HepG2 (cell line): Measurements from ENCODE around the gene CYB5R2. TPM values are rescaled to one million over a fixed set of nuclear protein-coding genes. Genes with fewer than 3 reads are reported as not detected.

Source experiments
- ATAC-seq: fragments of 200-7000 bp; cut with Tn5 transposase; 3 replicates; pipeline ENCODE4 v1.9.1; 2020; ENCODE audit warnings: mild to moderate bottlenecking, moderate library complexity
- BruUV-seq: library from RNA; stranded (reverse); fragments of 400-500 nt; replicated peaks from 2 replicates; lab custom pipeline; 2021; lab: Mats Ljungman, UMichigan
- CTCF ChIA-PET: fragments of 300-600 bp; formaldehyde crosslinking; extraction: SDS; loops from one replicate; lab custom pipeline; 2021; ENCODE audit warnings: low total read pairs, inconsistent platforms, low intra/inter-chr PET ratio; lab: Yijun Ruan, JAX
- POLR2A ChIA-PET: fragments of 350-600 bp; sonication (Branson Sonifier 250); formaldehyde crosslinking; loops from one replicate; lab custom pipeline; 2020; ENCODE audit warnings: antibody characterized with exemption, inconsistent platforms; lab: Yijun Ruan, JAX
- DNase-seq: peaks from one replicate; pipeline ENCODE4 v3.0.0-alpha.2; 2015; ENCODE audit warnings: low spot score
- FAIRE-seq: peaks from 3 replicates; lab custom pipeline; 2011; peaks lifted over from hg19 to GRCh38; lab: Jason Lieb, UNC
- H2AFZ ChIP-seq: one replicate; pipeline ENCODE4 v1.6.1; 2011; ENCODE audit warnings: low read length, inconsistent platforms
- H3K27ac ChIP-seq: fragments of 300-600 bp; 3 replicates; pipeline ENCODE4 v1.8.0; 2011; ENCODE audit warnings: mixed run types, mild to moderate bottlenecking, mixed read lengths, low read length, inconsistent platforms; ENCODE audit not compliant: insufficient read depth; ENCODE audit errors: extremely low read length
- H3K27me3 ChIP-seq, 2 experiments: fragments of 200-600 bp in 1 of 2; 2 replicates in 1 of 2; 3 replicates in 1 of 2; pipeline versions ENCODE4 v1.6.0 to v1.8.0; 2011; ENCODE audit warnings: low read length in 2 of 2, mild to moderate bottlenecking in 2 of 2, moderate library complexity in 2 of 2, inconsistent platforms in 1 of 2; ENCODE audit not compliant: insufficient read depth in 2 of 2, control insufficient read depth in 1 of 2
- H3K36me3 ChIP-seq, 2 experiments: fragments of 200-600 bp in 1 of 2; replicated peaks in 1 of 2; 2 replicates in 1 of 2; 3 replicates in 1 of 2; pipeline versions ENCODE4 v1.5.1 to v1.8.0; 2011; ENCODE audit warnings: low read length in 2 of 2, inconsistent platforms in 1 of 2; ENCODE audit not compliant: insufficient read depth in 2 of 2, control insufficient read depth in 1 of 2
- H3K4me1 ChIP-seq: 2 replicates; pipeline ENCODE4 v1.5.1; 2012; ENCODE audit warnings: low read length, inconsistent platforms; ENCODE audit not compliant: insufficient read depth
- H3K4me2 ChIP-seq: 2 replicates; pipeline ENCODE4 v1.6.0; 2011; ENCODE audit warnings: low read depth, low read length, inconsistent platforms
- H3K4me3 ChIP-seq, 3 experiments: fragments of 200-600 bp in 1 of 3; sonication (generic), shearing (Covaris generic) in 1 of 3; replicated peaks in 1 of 3; 2 replicates each; pipeline ENCODE4 v1.5.1; 2011 to 2016; ENCODE audit warnings: low read length in 3 of 3, inconsistent platforms in 2 of 3, low read depth in 2 of 3, mild to moderate bottlenecking in 2 of 3, control low read depth in 1 of 3, mixed read lengths in 1 of 3; ENCODE audit not compliant: insufficient read depth in 1 of 3
- H3K79me2 ChIP-seq: one replicate; pipeline ENCODE4 v1.6.1; 2011; ENCODE audit warnings: low read length, inconsistent platforms; ENCODE audit not compliant: insufficient read depth
- H3K9ac ChIP-seq: 2 replicates; pipeline ENCODE4 v1.6.0; 2011; ENCODE audit warnings: mild to moderate bottlenecking, low read depth, low read length, inconsistent platforms; ENCODE audit not compliant: insufficient read depth
- H3K9me3 ChIP-seq: 2 replicates; pipeline ENCODE4 v1.5.1; 2012; ENCODE audit warnings: mild to moderate bottlenecking, low read length
- H4K20me1 ChIP-seq: 2 replicates; pipeline ENCODE4 v1.6.0; 2011; ENCODE audit warnings: inconsistent platforms, mild to moderate bottlenecking, low read length, moderate library complexity; ENCODE audit not compliant: insufficient read depth
- AGO2 ChIP-seq: fragments of 200-400 bp; formaldehyde crosslinking; optimal IDR thresholded peaks from 2 replicates; pipeline ENCODE3; 2017; ENCODE audit warnings: mild to moderate bottlenecking, low read depth, low read length, moderate library complexity
- CHD4 ChIP-seq: fragments of 200-600 bp; sonication (generic); IDR thresholded peaks from 2 replicates; pipeline ENCODE4 v1.7.0; 2017; ENCODE audit warnings: mild to moderate bottlenecking, low read length, borderline replicate concordance
- NR2C2 ChIP-seq: sonication (generic); formaldehyde crosslinking; IDR thresholded peaks from 2 replicates; pipeline ENCODE4 v1.4.0; 2020; ENCODE audit warnings: missing genetic modification reagents, mild to moderate bottlenecking, moderate library complexity, borderline replicate concordance
- STAT5B ChIP-seq: sonication (generic); formaldehyde crosslinking; IDR thresholded peaks from 2 replicates; pipeline ENCODE4 v1.4.0; 2020; ENCODE audit warnings: missing genetic modification reagents
- ZNF3 ChIP-seq: IDR thresholded peaks from 2 replicates; pipeline ENCODE4 v1.7.0; 2017; ENCODE audit warnings: inconsistent platforms
- ZNF646 ChIP-seq: sonication (generic); formaldehyde crosslinking; IDR thresholded peaks from 2 replicates; pipeline ENCODE4 v1.9.0; 2021; ENCODE audit warnings: mild to moderate bottlenecking, missing genetic modification reagents
- ZNF687 ChIP-seq: sonication (generic); formaldehyde crosslinking; IDR thresholded peaks from 2 replicates; pipeline ENCODE4 v1.5.1; 2020; ENCODE audit warnings: mild to moderate bottlenecking, missing genetic modification reagents, moderate library complexity
- ZNF749 ChIP-seq: sonication (generic); formaldehyde crosslinking; IDR thresholded peaks from 2 replicates; pipeline ENCODE4 v1.8.0; 2022; ENCODE audit warnings: mild to moderate bottlenecking, missing genetic modification reagents, moderate library complexity, borderline replicate concordance
- WGBS: methylation state at CpG from one replicate; pipeline ENCODE4 v1.1.6; 2017; ENCODE audit warnings: low lambda C conversion rate; 5-methylcytosine and 5-hydroxymethylcytosine counted together
- in situ Hi-C: cut with HindIII; loops from 2 replicates; pipeline ENCODE4 v1.10.0; 2017; ENCODE audit warnings: low pct_unique_long_range_greater_than_20kb; ENCODE audit not compliant: extremely low pct_ligation_motif_present
- intact Hi-C: fragments of 100-400 bp; cut with micrococcal nuclease; formaldehyde crosslinking; loops from one replicate; pipeline ENCODE4 v1.10.0; 2022; ENCODE audit not compliant: unreplicated experiment
- polyA plus RNA-seq, 8 experiments: library from polyadenylated mRNA; depleted of rRNA in 3 of 8; stranded (reverse) in 7 of 8; unstranded in 1 of 8; fragments of >200 nt; fragmentation: Illumina TruSeq in 4 of 8; extraction: Trizol in 4 of 8; gene quantifications; 2 replicates each; pipeline versions ENCODE4 v1.2.1 to v1.2.3, GENCODE V29; 2011 to 2016; ENCODE audit warnings: low read depth in 4 of 8, missing spikeins in 1 of 8, mixed read lengths in 1 of 8; ENCODE audit not compliant: insufficient read depth in 1 of 8
- total RNA-seq, 5 experiments: library from RNA; depleted of rRNA; stranded (reverse); fragments of >200 nt; fragmentation: Illumina TruSeq; extraction: Trizol; gene quantifications; 2 replicates each; pipeline ENCODE4 v1.2.3, GENCODE V29; 2016; ENCODE audit warnings: low read depth in 1 of 5
- TF ChIP-seq, protein P1 (sequence below): sonication (generic); formaldehyde crosslinking; IDR thresholded peaks from 2 replicates; pipeline ENCODE4 v1.4.0; 2020; ENCODE audit warnings: mild to moderate bottlenecking, missing genetic modification reagents

CYB5R2 gene
- total and polyA plus RNA-seq, 2 of the 13 experiments (the other 11 are each of a cell fraction or from before 2014, with no cell fraction given) = 0.40 to 0.51 TPM

GRCh38 chr11:7636350-7636749 is 37.0 kb downstream of the CYB5R2 start:
- ATAC-seq (no peak), FAIRE-seq (no peak), DNase-seq (no peak)
- no peak overlapping the region for H3K9ac ChIP-seq
- no peak overlapping the region for H3K27ac ChIP-seq
- H3K27me3 ChIP-seq = no peaks in the 10 kb centered on the region
- ChIA-PET CTCF (no interaction called here), POLR2A (no interaction called here)
- no peaks in the 10 kb centered on the region for H3K9me3 ChIP-seq
- no peaks in the 10 kb centered on the region for H4K20me1 ChIP-seq
- no peak overlapping the region for H2AFZ ChIP-seq
- H3K4me2 ChIP-seq = no peak overlapping the region
- in situ Hi-C loops (no loop called here), intact Hi-C loops (no loop called here)
- H3K4me1 ChIP-seq = peaks cover under 1% of the 10 kb centered on the region; the same call in 1 of the 2 replicates
- no peak overlapping the region for H3K4me3 ChIP-seq
- no peaks in the 10 kb centered on the region for H3K79me2 ChIP-seq
- no TSS peak for BruUV-seq
- H3K36me3 ChIP-seq = peaks cover 31 to 91% of the 10 kb centered on the region in 2 experiments
- WGBS = 77% methylated on average over 6 of the region's 6 CpGs
- TF ChIP-seq CHD4 = no peak
- no peak for TF ChIP-seq ZNF3 (CRISPR knock-in tag)
- TF ChIP-seq, protein P1, sequence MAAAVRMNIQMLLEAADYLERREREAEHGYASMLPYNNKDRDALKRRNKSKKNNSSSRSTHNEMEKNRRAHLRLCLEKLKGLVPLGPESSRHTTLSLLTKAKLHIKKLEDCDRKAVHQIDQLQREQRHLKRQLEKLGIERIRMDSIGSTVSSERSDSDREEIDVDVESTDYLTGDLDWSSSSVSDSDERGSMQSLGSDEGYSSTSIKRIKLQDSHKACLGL (CRISPR knock-in tag) = no peak
- no peak for TF ChIP-seq STAT5B
- TF ChIP-seq NR2C2 (CRISPR knock-in tag) = no peak
- no peak for TF ChIP-seq ZNF749 (CRISPR knock-in tag)
- no peak for TF ChIP-seq ZNF646 (CRISPR knock-in tag)
- no peak for TF ChIP-seq AGO2
- no peak for TF ChIP-seq ZNF687 (CRISPR knock-in tag)
